ENCODE results near the gene NPPA. TPM values are rescaled to one million over a fixed set of nuclear protein-coding genes. Genes with fewer than 3 reads are reported as not detected.

NPPA gene
- total RNA-seq, 1 experiment from 2014 or later = not detected

- Histone ChIP-seq H3K9me2 (ENCODE audit: insufficient read depth) (no peaks in the 10 kb centered on the region), H3K79me2 (ENCODE audit: insufficient read depth, low read length) (no peaks in the 10 kb centered on the region), H3K4me3 (replicated peaks in 1 of 2; ENCODE audit: low read depth in 1 of 2, low read length in 2 of 2) (no peak overlapping the region), H4K20me1 (ENCODE audit: insufficient read depth) (no peaks in the 10 kb centered on the region), H2AFZ (ENCODE audit: low read depth, low read length, poor library complexity, severe bottlenecking) (no peak overlapping the region), H3K4me1 (ENCODE audit: control insufficient read depth in 1 of 2, insufficient read depth in 2 of 2, low read length in 2 of 2) (peaks cover 4 to 8% of the 10 kb centered on the region in 2 experiments; a peak in 3 of 4 replicates), H3K9me3 (ENCODE audit: control insufficient read depth in 1 of 2, insufficient read depth in 1 of 2, low read depth in 1 of 2, low read length in 2 of 2) (no peaks in the 10 kb centered on the region), H3K36me3 (ENCODE audit: control insufficient read depth in 1 of 2, insufficient read depth in 2 of 2, low read length in 2 of 2) (no peaks in the 10 kb centered on the region), H3K27ac (ENCODE audit: low read depth, low read length) (no peak overlapping the region), H3K4me2 (ENCODE audit: low read length) (no peak overlapping the region), H3K27me3 (ENCODE audit: insufficient read depth, low read length) (peaks cover 56% of the 10 kb centered on the region), H3K9ac (ENCODE audit: low read length) (no peak overlapping the region)
- POLR2A ChIA-PET = no interaction called here
- intact Hi-C loops (cut with micrococcal nuclease) = no loop called here
- no TSS peak for BruUV-seq (replicated peaks)
- no peak for DNase-seq (ENCODE audit: low read depth, low spot score)
- TF ChIP-seq JUND (IDR thresholded peaks at IDR 0.05) (no peak), MAX (IDR thresholded peaks at IDR 0.05) (no peak), FOSL1 (IDR thresholded peaks at IDR 0.05; ENCODE audit: low read depth) (no peak), ELF1 (IDR thresholded peaks at IDR 0.05; ENCODE audit: borderline replicate concordance, low read depth) (no peak), TCF7L2 (IDR thresholded peaks at IDR 0.05; ENCODE audit: borderline replicate concordance, extremely low read depth, insufficient read depth, insufficient read length) (no peak), SP1 (IDR thresholded peaks at IDR 0.05; ENCODE audit: low read depth) (no peak), REST (IDR thresholded peaks at IDR 0.05; ENCODE audit: low read depth) (no peak), EZH2 (IDR thresholded peaks at IDR 0.05) (no peak), ZBTB33 (IDR thresholded peaks at IDR 0.05; ENCODE audit: extremely low read depth, insufficient replicate concordance, low read length) (no peak), POLR2A (IDR thresholded peaks at IDR 0.05; ENCODE audit: borderline replicate concordance, extremely low read depth, insufficient read depth, insufficient read length) (no peak), POLR2AphosphoS5 (IDR thresholded peaks at IDR 0.05; ENCODE audit: low read depth, low read length) (no peak), CBX3 (IDR thresholded peaks at IDR 0.05; ENCODE audit: low read depth) (no peak), ZFX (IDR thresholded peaks at IDR 0.05) (no peak), SIN3A (IDR thresholded peaks at IDR 0.05; ENCODE audit: low read depth) (no peak)
- TF ChIP-seq, protein P1, sequence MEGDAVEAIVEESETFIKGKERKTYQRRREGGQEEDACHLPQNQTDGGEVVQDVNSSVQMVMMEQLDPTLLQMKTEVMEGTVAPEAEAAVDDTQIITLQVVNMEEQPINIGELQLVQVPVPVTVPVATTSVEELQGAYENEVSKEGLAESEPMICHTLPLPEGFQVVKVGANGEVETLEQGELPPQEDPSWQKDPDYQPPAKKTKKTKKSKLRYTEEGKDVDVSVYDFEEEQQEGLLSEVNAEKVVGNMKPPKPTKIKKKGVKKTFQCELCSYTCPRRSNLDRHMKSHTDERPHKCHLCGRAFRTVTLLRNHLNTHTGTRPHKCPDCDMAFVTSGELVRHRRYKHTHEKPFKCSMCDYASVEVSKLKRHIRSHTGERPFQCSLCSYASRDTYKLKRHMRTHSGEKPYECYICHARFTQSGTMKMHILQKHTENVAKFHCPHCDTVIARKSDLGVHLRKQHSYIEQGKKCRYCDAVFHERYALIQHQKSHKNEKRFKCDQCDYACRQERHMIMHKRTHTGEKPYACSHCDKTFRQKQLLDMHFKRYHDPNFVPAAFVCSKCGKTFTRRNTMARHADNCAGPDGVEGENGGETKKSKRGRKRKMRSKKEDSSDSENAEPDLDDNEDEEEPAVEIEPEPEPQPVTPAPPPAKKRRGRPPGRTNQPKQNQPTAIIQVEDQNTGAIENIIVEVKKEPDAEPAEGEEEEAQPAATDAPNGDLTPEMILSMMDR (IDR thresholded peaks at IDR 0.05 in 2 of 3, conservative IDR thresholded peaks at IDR 0.05 in 1 of 3; ENCODE audit: borderline replicate concordance in 1 of 3, insufficient read depth in 1 of 3, low read depth in 2 of 3, low read length in 2 of 3) = no peak
- ATAC-seq = no peak
- RAD21 ChIA-PET (ENCODE audit: low non-redundant PET in 1 of 2, low total read pairs in 2 of 2, uncharacterized antibody in 2 of 2, unreplicated experiment in 2 of 2) = no interaction called here
- CTCF ChIA-PET = no interaction called here
Measured at GRCh38 chr1:11858158-11858557, 10.6 kb upstream of the NPPA start.
